Mononuclear cell (primary cell): ENCODE data around the gene TRA2A. TPM values are rescaled to one million over a fixed set of nuclear protein-coding genes. Genes with fewer than 3 reads are reported as not detected.

ENCODE experiments used
- H3K27me3 ChIP-seq: 2 replicates; pipeline ENCODE4 v1.6.0; 2011; ENCODE audit warnings: low read length, control low read depth; ENCODE audit not compliant: insufficient read depth
- H3K4me1 ChIP-seq: 2 replicates; pipeline ENCODE4 v1.5.1; 2011; ENCODE audit warnings: mild to moderate bottlenecking, low read length, control low read depth; ENCODE audit not compliant: insufficient read depth
- H3K4me3 ChIP-seq: 2 replicates; pipeline ENCODE4 v1.5.1; 2011; ENCODE audit warnings: mild to moderate bottlenecking, low read length, moderate library complexity
- H3K9me3 ChIP-seq: 2 replicates; pipeline ENCODE4 v1.5.1; 2011; ENCODE audit warnings: low read depth, mild to moderate bottlenecking, control low read depth, low read length
- total RNA-seq: library from RNA; depleted of rRNA; stranded (reverse); fragments of >200 nt; gene quantifications from one replicate; pipeline ENCODE4 v1.2.3, GENCODE V29; 2012

Gene TRA2A
- total RNA-seq, 1 donor, result 101 TPM

DNA sequence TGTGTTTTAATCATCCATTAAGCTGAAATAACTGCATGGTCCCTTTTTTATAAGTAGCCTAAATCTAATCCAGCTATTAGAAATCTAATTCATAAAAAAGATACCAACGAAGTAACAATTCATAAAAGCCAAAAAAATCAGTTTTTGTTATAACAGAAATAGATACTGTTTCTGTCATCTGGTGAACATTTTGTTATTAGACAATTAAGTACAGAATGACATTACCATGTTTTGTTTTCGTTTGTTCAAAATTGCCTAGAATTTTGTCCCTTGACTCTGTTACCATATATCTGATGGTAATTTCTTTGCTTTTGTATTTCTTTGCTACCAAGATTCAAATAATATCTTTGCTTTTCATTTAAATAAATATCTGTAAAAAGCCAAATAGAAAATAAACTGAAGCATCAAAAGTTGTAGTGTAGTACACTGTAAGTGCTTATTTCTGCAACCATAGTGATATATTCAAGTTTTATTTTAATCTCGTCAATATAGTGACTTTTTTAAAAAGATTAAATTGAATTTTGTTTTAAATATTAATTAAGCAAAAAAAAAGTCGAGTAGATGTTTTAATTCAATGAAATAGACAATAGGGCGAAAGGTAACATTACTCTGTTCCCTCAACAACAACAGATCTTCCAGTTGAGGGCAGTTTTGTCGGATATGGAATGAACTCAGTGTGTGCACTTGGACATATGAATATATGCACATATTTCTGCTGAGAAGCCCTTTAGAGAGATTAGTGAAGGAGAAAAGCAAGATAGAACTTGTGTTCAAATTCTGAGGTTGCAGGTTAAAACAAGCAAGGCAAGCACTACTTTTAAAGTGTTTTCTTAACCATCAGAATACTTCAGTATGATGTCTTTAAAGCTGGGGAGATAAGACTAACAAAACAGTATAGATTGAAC, 53.6 kb downstream of the TRA2A start:
- Histone ChIP-seq H3K27me3 (peaks cover 81% of the 10 kb centered on the region), H3K4me3 (no peak overlapping the region), H3K9me3 (no peaks in the 10 kb centered on the region), H3K4me1 (peaks cover 16% of the 10 kb centered on the region)

DNA sequence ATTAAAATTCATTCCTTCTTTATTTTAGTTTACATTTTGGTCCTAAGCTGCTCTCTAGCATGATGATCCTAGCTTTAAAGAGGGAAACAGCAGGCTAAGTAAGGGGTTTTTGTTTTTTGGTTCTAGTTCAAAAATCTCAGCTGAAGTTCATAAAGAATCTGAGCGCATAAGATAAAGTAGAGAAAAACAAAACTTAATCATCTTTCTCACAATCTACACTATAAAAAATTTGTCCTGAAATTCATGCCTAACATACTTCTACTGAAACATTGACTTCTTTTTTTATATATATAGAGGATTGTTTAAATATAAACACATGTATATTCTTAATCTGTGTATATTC, 54.7 kb downstream of the TRA2A start:
- Histone ChIP-seq H3K4me3 (no peak overlapping the region), H3K27me3 (peaks cover 87% of the 10 kb centered on the region), H3K9me3 (no peaks in the 10 kb centered on the region), H3K4me1 (peaks cover 16% of the 10 kb centered on the region)

DNA sequence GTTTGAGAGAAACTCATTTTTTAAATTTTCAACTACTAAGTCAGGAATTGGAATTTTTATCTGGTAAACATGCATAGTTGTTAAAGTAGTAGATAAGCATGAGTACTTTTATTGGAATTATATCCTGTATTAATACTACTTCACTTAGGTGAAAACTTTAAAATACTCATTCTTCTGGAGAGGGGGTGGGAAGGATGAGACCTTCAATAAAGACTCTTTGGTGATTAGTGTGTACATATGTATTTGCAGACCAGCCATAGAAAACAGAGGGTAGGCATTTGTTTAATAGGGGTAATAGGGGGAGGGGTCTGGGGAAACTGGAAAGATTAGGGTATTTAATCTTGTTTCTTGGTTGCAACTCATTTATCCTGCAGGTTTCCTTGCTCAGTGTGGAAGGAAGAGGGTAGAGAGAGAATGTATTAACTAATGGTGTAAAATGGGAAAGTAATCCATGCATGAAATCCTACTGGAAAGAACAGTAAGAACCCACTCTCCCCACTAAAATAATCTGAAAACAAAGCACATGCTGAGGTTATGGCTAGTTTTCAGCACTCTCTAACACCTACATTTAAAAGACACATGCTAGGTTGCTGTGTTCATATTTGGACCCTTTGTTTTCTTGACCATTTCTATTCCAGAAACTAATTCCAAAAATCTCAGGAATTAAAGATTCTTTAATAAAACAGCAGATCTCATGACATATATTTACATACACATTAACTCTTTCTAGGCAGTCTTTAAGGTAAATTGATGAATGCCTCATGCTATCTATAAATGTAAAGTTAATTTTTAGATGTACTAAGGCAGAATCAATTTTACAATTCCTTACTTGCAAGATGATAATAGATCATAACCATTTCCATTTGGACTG, 55.3 kb downstream of the TRA2A start:
- no peak overlapping the region for H3K4me3 ChIP-seq
- peaks cover 92% of the 10 kb centered on the region for H3K27me3 ChIP-seq
- H3K4me1 ChIP-seq, result peaks cover 18% of the 10 kb centered on the region
- H3K9me3 ChIP-seq, result no peaks in the 10 kb centered on the region

DNA sequence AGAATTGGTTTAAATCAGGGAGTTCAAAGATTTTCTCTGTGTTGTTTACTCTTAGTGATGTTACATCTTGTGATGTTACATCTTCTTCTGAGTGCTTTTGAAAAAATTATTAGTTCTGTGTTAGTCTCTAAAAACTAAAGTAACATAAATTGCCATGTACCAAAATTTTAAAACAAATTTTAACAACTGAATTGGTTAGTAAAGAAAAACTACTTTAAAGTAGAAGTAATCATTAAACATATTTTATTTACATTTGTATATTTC, 56.3 kb downstream of the TRA2A start:
- no peak overlapping the region for H3K4me3 ChIP-seq
- peaks cover 89% of the 10 kb centered on the region for H3K27me3 ChIP-seq
- no peaks in the 10 kb centered on the region for H3K9me3 ChIP-seq
- peaks cover 27% of the 10 kb centered on the region for H3K4me1 ChIP-seq

DNA sequence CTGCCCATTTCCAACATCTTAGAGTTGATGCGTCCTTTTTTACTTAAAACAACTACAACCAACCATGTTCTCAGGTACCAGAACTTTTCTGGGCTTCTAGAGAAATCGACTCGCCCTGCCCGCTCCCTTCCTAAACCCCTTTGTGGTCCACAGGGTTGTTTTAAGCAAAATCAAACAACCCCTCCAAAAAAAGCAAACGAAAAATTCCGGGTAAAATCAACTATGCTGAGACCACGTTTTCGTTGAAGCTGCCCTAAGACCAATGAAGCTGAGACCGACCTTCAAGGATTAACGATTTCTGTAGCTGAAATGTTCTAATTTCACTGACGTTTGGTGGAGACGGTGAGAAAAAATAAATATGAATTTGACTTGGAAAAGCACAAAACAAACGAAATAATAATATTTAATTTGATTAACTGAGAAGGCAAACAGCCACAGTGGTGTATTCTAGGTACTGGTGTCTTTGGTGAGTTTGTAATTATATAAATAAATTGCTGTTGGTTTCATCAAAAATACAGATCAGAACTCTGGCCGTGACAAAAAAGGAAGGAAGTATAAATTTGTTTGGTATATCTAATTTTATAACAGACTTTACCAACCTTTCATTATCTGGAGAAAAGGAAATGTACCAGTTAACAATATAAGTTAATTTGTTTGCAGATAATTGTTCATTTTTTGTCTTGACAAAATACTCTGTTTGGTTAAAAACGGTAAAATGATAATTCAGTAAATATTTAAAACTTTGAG, 56.8 kb downstream of the TRA2A start:
- H3K27me3 ChIP-seq, result peaks cover 92% of the 10 kb centered on the region
- no peaks in the 10 kb centered on the region for H3K9me3 ChIP-seq
- H3K4me1 ChIP-seq, result peaks cover 32% of the 10 kb centered on the region
- no peak overlapping the region for H3K4me3 ChIP-seq

DNA sequence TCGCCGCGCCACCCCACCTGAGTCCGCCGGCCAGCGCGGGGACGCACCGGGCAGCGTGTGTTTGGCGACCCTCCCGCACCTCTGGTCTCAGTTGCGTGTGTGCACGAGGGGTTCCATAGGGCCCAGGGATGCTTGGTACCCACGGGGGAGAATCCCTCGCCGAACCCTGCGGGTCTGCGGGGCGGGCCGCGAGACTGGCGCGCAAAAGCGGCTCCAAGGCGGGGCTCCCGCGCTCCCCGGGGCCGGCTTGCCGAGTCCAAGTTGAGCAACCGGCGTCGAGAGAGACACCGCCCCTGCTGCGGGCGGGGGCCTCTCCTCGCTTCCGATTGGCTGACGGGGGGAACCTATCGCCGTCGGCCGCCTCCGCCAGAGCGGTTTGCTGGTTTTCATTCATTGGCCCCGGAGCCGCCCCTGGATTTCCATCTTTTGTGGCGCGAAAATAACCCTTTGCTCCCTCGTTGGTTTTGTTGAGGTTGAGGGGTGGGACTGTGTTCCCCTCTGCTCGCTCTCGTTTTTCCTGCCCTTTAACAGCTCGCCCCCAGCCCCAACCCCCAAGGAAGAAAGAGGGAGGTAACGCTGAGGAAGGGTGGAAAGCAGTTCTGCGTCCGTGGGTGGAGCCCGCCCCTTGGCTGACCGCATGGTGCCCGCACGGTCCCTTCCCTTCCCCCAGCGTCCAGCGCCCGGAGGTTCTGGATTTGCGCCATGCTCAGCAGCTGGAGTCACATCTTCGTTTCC, 57.5 kb downstream of the TRA2A start:
- Histone ChIP-seq H3K9me3 (no peaks in the 10 kb centered on the region), H3K4me1 (peaks cover 40% of the 10 kb centered on the region), H3K27me3 (peaks cover 92% of the 10 kb centered on the region), H3K4me3 (peak overlapping the region; percentile 7)

DNA sequence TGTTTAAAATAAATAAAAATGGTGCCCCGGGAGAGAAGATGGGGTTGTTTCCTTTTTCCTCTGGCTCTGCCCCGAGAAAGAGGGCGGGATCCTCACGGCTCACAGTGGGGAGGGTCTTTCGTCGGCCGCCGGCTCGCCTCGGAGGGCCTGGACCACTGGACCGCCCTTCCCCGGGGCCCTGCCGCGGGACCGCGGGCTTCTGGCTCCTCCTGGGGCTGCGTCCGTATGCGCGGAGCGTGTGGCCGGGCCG, 58.0 kb downstream of the TRA2A start:
- peak overlapping the region; percentile 7 for H3K4me3 ChIP-seq

DNA sequence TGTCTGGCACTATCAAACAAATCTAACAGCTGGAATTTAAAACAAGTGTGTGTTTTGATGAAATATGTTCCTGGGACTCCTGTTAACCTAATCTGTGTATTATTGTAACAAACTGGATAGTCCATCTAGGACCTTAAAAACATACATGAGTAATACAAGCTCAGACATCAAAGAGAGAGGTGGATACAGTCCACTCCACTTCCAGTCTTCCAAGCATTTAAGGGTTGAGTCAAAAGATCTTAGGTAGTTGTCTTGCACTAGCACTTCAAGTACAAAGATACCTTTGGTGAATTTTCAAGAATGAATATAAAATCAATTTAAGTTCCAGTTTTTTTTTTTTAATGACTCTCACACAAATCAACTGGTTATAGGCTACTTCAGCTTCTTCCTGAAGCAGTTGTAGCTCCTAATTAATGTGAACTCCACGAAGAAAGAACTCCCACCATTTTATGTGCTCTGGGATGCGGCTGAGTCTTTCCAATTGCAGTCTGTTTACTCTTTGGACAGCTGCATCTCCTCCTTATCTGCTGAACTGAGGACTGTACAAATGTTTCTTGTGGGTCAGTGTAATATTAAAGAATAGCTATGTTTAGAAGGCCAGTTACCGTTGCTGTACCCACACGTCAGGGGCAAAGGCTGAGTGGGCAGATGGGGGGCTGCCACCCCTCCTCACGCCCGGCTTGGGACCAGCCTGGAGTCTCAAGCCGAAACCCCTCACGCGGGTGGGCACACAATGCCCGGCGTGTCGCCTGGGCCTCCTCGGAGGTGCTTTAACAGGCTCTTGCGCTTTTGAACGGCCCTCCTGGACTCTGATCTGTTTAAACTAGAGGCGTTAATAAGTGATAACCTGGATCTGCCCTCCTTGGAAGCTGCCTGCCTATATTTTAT, 58.6 kb downstream of the TRA2A start:
- Histone ChIP-seq H3K4me3 (no peak overlapping the region), H3K9me3 (no peaks in the 10 kb centered on the region), H3K4me1 (peaks cover 50% of the 10 kb centered on the region), H3K27me3 (peaks cover 92% of the 10 kb centered on the region)

More for the DNA sequence above, 58.0 kb downstream of the TRA2A start:
- peaks cover 92% of the 10 kb centered on the region for H3K27me3 ChIP-seq
- H3K9me3 ChIP-seq, result no peaks in the 10 kb centered on the region
- peaks cover 45% of the 10 kb centered on the region for H3K4me1 ChIP-seq

DNA sequence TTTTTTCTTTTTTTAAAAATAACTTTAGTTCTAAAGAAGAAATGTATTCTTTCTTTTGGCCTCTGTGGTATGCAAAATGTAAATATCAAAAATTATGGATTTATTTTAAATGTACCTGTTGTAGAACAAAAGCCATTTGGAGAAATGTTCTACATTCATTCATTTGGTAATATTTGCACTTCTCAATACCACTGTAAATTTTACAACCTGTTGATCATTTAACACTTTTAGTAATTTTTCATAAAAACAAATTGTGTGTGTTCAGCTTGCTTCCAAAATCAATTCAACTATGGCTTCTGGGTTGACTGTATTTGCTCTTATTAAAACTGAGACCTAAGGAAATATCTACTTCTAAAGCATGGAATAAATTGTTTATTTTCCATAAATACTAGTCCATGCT, 59.2 kb downstream of the TRA2A start:
- Histone ChIP-seq H3K4me1 (peaks cover 56% of the 10 kb centered on the region), H3K9me3 (no peaks in the 10 kb centered on the region), H3K27me3 (peaks cover 92% of the 10 kb centered on the region), H3K4me3 (no peak overlapping the region)

DNA sequence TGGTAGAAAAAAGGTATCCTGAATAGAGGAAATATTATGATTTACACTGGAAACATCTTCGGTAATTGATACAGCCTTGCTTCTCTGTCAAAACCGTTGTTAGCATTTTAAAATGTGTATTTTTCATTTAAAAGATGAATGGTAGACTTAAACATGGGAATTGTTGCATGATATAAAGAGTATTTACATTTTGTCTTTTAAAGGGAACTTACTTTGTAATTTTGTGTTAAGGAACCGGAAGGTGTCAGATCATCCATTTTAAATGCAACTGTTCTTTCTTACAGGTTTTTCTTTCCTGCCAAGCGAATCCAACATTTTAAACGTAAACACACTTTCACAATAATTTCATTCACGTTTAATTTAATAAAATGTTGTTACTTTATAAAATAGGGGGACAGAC, 59.7 kb downstream of the TRA2A start:
- H3K4me3 ChIP-seq, result no peak overlapping the region
- H3K4me1 ChIP-seq, result peaks cover 56% of the 10 kb centered on the region
- peaks cover 92% of the 10 kb centered on the region for H3K27me3 ChIP-seq
- no peaks in the 10 kb centered on the region for H3K9me3 ChIP-seq

DNA sequence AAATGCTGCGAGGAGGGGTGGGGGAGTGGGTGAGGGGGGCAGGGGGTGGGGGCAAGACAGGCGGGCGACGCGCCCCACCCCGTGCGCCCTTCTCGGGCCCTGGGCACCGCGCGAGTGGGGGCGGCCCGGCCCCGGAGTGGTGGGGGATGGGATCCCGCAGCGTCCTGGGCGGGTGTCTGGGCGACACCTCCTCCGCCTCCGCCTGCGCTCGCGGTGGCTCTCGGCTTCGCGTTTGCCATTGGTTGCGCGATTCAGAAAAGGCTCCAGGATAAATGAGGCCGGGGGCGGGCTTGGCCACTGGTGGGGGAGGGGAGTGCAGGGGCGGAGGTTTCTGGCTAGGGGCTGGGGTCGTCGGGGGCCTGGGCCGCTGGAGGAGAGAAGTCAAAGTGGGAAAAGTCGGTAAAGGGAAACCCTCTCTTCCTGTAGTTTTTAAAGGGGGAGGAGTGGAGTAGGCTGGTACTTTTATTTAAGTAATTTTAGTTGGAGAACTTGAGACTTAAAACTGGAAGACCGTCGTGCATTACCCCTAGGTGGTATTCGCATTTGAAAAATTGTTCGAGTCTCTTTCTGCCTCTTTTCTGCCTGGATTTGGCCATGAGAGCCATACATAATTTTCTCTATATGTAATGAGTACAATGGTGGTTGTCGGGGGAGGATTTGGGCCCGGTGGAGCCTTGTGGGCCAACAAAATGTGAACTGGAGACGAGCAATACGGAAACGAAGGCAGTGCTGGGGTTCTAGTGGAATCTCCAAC, 60.5 kb downstream of the TRA2A start:
- Histone ChIP-seq H3K9me3 (no peaks in the 10 kb centered on the region), H3K4me3 (no peak overlapping the region), H3K27me3 (peaks cover 92% of the 10 kb centered on the region), H3K4me1 (peaks cover 56% of the 10 kb centered on the region)

DNA sequence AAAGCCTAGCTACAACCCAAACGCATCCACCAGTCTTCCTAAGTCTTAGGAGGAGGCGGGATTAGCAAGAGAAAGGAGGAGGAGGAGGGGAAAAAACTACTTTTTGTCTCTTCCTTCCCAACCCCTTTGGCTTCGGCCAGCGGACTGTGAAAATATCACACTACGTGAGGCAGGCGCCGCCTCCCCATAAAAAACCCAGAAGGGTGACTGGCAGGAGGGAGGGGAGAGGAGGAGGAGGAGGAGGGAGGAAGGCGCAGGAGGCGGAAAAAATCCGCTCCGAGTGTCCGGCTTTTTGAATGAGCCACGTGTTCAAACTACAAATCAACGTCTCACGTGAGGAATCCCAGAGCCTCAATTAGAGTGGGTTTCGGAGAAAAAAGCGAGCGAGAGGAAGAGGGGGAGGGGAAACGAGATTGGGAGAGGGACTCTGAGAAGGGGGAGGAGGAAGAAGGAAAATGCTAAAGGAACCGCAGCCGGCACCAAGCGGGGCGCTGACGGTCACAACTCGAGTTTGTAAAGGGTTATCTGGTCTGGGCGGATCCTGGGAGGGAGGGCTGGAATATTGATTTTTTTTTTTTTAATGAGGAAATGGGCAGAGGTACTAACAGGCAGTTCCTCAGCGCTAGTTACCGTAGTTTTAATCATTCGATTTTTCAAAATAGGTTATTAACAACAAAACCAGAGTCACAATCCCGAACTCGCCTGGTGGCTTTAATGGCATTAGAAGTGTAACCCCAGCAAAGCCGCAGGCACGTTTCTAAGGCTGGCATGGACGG, 61.3 kb downstream of the TRA2A start, which contains the start of gene IGF2BP3:
IGF2BP3 (minus strand) TSS at position 162 of the 776 bp plus-strand sequence. CDS start 381 bp downstream, outside the sequence.
- Histone ChIP-seq H3K9me3 (no peaks in the 10 kb centered on the region), H3K4me3 (no peak within 1 kb of the TSS), H3K27me3 (peaks cover 92% of the 10 kb centered on the region), H3K4me1 (peaks cover 56% of the 10 kb centered on the region)

DNA sequence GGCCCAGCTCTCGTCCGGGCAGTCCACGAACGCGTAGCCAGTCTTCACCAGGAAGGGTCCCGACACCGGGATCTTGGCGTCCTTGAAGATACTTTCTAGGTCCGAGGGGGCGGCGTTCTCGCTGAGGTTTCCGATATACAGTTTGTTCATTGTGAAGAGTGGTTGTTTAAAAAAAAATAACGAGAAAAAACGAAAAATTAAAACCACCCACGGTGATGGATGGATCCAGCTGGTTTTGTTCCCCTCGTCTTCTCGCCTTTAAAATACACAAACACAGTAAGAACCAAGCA, 61.9 kb downstream of the TRA2A start:
- H3K4me3 ChIP-seq, result no peak overlapping the region
- peaks cover 92% of the 10 kb centered on the region for H3K27me3 ChIP-seq
- H3K9me3 ChIP-seq, result no peaks in the 10 kb centered on the region
- peaks cover 55% of the 10 kb centered on the region for H3K4me1 ChIP-seq
